Measurements from ENCODE around the gene KLHL29. TPM values are rescaled to one million over a fixed set of nuclear protein-coding genes. Genes with fewer than 3 reads are reported as not detected.
"Not testable (repeated sequence)": the region's sequence is repeated elsewhere in the genome, so short reads cannot be mapped to it uniquely, and the experiment has no call there.

The KLHL29 gene
- polyA plus RNA-seq, 2 donors: 2.1 to 3.8 TPM

- H3K27ac ChIP-seq (ENCODE audit: low read depth in 2 of 2, low read length in 1 of 2): no peak overlapping the region
- H3K36me3 ChIP-seq (ENCODE audit: control insufficient read depth in 2 of 2, insufficient read depth in 2 of 2, low read length in 1 of 2): peaks cover 0 to 2% of the 10 kb centered on the region in 2 donors
- H3K9me3 ChIP-seq (ENCODE audit: control insufficient read depth in 2 of 2, insufficient read depth in 1 of 2, low read depth in 1 of 2, low read length in 1 of 2): peaks cover 0 to 3% of the 10 kb centered on the region in 2 donors
- no peak overlapping the region for H3K4me3 ChIP-seq (ENCODE audit: low read depth in 1 of 2, low read length in 2 of 2)
- no peaks in the 10 kb centered on the region for H3K27me3 ChIP-seq (ENCODE audit: control insufficient read depth in 1 of 2, insufficient read depth in 2 of 2, low read length in 2 of 2)
- peaks cover 0 to 19% of the 10 kb centered on the region in 2 donors for H3K4me1 ChIP-seq (ENCODE audit: control insufficient read depth in 2 of 2, insufficient read depth in 2 of 2, low read length in 1 of 2)
- whole genome bisulfite sequencing, 2 donors: 91 to 93% methylated on average over 4 of the region's 4 CpGs
These were observed 334.1 kb downstream of the KLHL29 start for GRCh38 chr2:23718931-23719700.

GRCh38 chr2:23719716-23720115 lies 334.7 kb downstream of the KLHL29 start:
- Histone ChIP-seq H3K27me3 (ENCODE audit: control insufficient read depth in 1 of 2, insufficient read depth in 2 of 2, low read length in 2 of 2) (no peaks in the 10 kb centered on the region), H3K36me3 (ENCODE audit: control insufficient read depth in 2 of 2, insufficient read depth in 2 of 2, low read length in 1 of 2) (peaks cover 0 to 2% of the 10 kb centered on the region in 2 donors), H3K9me3 (ENCODE audit: control insufficient read depth in 2 of 2, insufficient read depth in 1 of 2, low read depth in 1 of 2, low read length in 1 of 2) (peaks cover 0 to 3% of the 10 kb centered on the region in 2 donors), H3K4me1 (ENCODE audit: control insufficient read depth in 2 of 2, insufficient read depth in 2 of 2, low read length in 1 of 2) (peaks cover 0 to 19% of the 10 kb centered on the region in 2 donors), H3K27ac (ENCODE audit: low read depth in 2 of 2, low read length in 1 of 2) (no peak overlapping the region), H3K4me3 (ENCODE audit: low read depth in 1 of 2, low read length in 2 of 2) (no peak overlapping the region)
- 63 to 76% methylated on average over 5 of the region's 5 CpGs for WGBS, 2 donors

- Histone ChIP-seq H3K9me3 (ENCODE audit: control insufficient read depth in 2 of 2, insufficient read depth in 1 of 2, low read depth in 1 of 2, low read length in 1 of 2) (peaks cover 0 to 3% of the 10 kb centered on the region in 2 donors), H3K4me3 (ENCODE audit: low read depth in 1 of 2, low read length in 2 of 2) (no peak overlapping the region), H3K27ac (ENCODE audit: low read depth in 2 of 2, low read length in 1 of 2) (no peak overlapping the region), H3K27me3 (ENCODE audit: control insufficient read depth in 1 of 2, insufficient read depth in 2 of 2, low read length in 2 of 2) (no peaks in the 10 kb centered on the region), H3K4me1 (ENCODE audit: control insufficient read depth in 2 of 2, insufficient read depth in 2 of 2, low read length in 1 of 2) (peaks cover 0 to 19% of the 10 kb centered on the region in 2 donors), H3K36me3 (ENCODE audit: control insufficient read depth in 2 of 2, insufficient read depth in 2 of 2, low read length in 1 of 2) (peaks cover 0 to 2% of the 10 kb centered on the region in 2 donors)
- WGBS, 2 donors: 54 to 70% methylated on average over 4 of the region's 4 CpGs
These were observed 335.9 kb downstream of the KLHL29 start for GRCh38 chr2:23720705-23721453.

GRCh38 chr2:23721454-23721826 lies 336.5 kb downstream of the KLHL29 start:
- WGBS, 2 donors: 94 to 100% methylated on average over 2 of the region's 2 CpGs
- H3K27ac ChIP-seq (ENCODE audit: low read depth in 2 of 2, low read length in 1 of 2): no peak overlapping the region

GRCh38 chr2:23722255-23722654 lies 337.3 kb downstream of the KLHL29 start:
- Histone ChIP-seq H3K27me3 (ENCODE audit: control insufficient read depth in 1 of 2, insufficient read depth in 2 of 2, low read length in 2 of 2) (no peaks in the 10 kb centered on the region), H3K4me3 (ENCODE audit: low read depth in 1 of 2, low read length in 2 of 2) (no peak overlapping the region), H3K4me1 (ENCODE audit: control insufficient read depth in 2 of 2, insufficient read depth in 2 of 2, low read length in 1 of 2) (peaks cover 0 to 19% of the 10 kb centered on the region in 2 donors), H3K36me3 (ENCODE audit: control insufficient read depth in 2 of 2, insufficient read depth in 2 of 2, low read length in 1 of 2) (no peaks in the 10 kb centered on the region), H3K9me3 (ENCODE audit: control insufficient read depth in 2 of 2, insufficient read depth in 1 of 2, low read depth in 1 of 2, low read length in 1 of 2) (peaks cover 0 to 3% of the 10 kb centered on the region in 2 donors), H3K27ac (ENCODE audit: low read depth in 2 of 2, low read length in 1 of 2) (no peak overlapping the region)
- WGBS, 2 donors: 95 to 96% methylated on average over 3 of the region's 3 CpGs

More at GRCh38 chr2:23721454-23721826, 336.5 kb downstream of the KLHL29 start:
- no peaks in the 10 kb centered on the region for H3K27me3 ChIP-seq (ENCODE audit: control insufficient read depth in 1 of 2, insufficient read depth in 2 of 2, low read length in 2 of 2)
- H3K9me3 ChIP-seq (ENCODE audit: control insufficient read depth in 2 of 2, insufficient read depth in 1 of 2, low read depth in 1 of 2, low read length in 1 of 2): peaks cover 0 to 3% of the 10 kb centered on the region in 2 donors
- peaks cover 0 to 19% of the 10 kb centered on the region in 2 donors for H3K4me1 ChIP-seq (ENCODE audit: control insufficient read depth in 2 of 2, insufficient read depth in 2 of 2, low read length in 1 of 2)
- H3K36me3 ChIP-seq (ENCODE audit: control insufficient read depth in 2 of 2, insufficient read depth in 2 of 2, low read length in 1 of 2): peaks cover 0 to 2% of the 10 kb centered on the region in 2 donors
- H3K4me3 ChIP-seq (ENCODE audit: low read depth in 1 of 2, low read length in 2 of 2): no peak overlapping the region

- WGBS, 2 donors: 83 to 84% methylated on average over 3 of the region's 3 CpGs
- H3K36me3 ChIP-seq (ENCODE audit: control insufficient read depth in 2 of 2, insufficient read depth in 2 of 2, low read length in 1 of 2): not testable (repeated sequence)
These were observed 338.1 kb downstream of the KLHL29 start for GRCh38 chr2:23723029-23723428.

GRCh38 chr2:23734416-23734815 lies 349.4 kb downstream of the KLHL29 start:
- H3K4me3 ChIP-seq (ENCODE audit: low read depth in 1 of 2, low read length in 2 of 2): no peak overlapping the region
- no peaks in the 10 kb centered on the region for H3K4me1 ChIP-seq (ENCODE audit: control insufficient read depth in 2 of 2, insufficient read depth in 2 of 2, low read length in 1 of 2)
- WGBS, 2 donors: 79 to 80% methylated on average over 3 of the region's 3 CpGs
- H3K36me3 ChIP-seq (ENCODE audit: control insufficient read depth in 2 of 2, insufficient read depth in 2 of 2, low read length in 1 of 2): no peaks in the 10 kb centered on the region
- no peak overlapping the region for H3K27ac ChIP-seq (ENCODE audit: low read depth in 2 of 2, low read length in 1 of 2)
- H3K27me3 ChIP-seq (ENCODE audit: control insufficient read depth in 1 of 2, insufficient read depth in 2 of 2, low read length in 2 of 2): no peaks in the 10 kb centered on the region
- H3K9me3 ChIP-seq (ENCODE audit: control insufficient read depth in 2 of 2, insufficient read depth in 1 of 2, low read depth in 1 of 2, low read length in 1 of 2): no peaks in the 10 kb centered on the region

More at GRCh38 chr2:23723029-23723428, 338.1 kb downstream of the KLHL29 start:
- not testable (repeated sequence) for H3K27me3 ChIP-seq (ENCODE audit: control insufficient read depth in 1 of 2, insufficient read depth in 2 of 2, low read length in 2 of 2); H3K4me3 ChIP-seq (ENCODE audit: low read depth in 1 of 2, low read length in 2 of 2); H3K27ac ChIP-seq (ENCODE audit: low read depth in 2 of 2, low read length in 1 of 2); H3K9me3 ChIP-seq (ENCODE audit: control insufficient read depth in 2 of 2, insufficient read depth in 1 of 2, low read depth in 1 of 2, low read length in 1 of 2)
- H3K4me1 ChIP-seq (ENCODE audit: control insufficient read depth in 2 of 2, insufficient read depth in 2 of 2, low read length in 1 of 2): peaks cover 0 to 19% of the 10 kb centered on the region in 2 donors

GRCh38 chr2:23736783-23737182 lies 351.8 kb downstream of the KLHL29 start:
- not testable (repeated sequence) for H3K9me3 ChIP-seq (ENCODE audit: control insufficient read depth in 2 of 2, insufficient read depth in 1 of 2, low read depth in 1 of 2, low read length in 1 of 2); H3K4me1 ChIP-seq (ENCODE audit: control insufficient read depth in 2 of 2, insufficient read depth in 2 of 2, low read length in 1 of 2); H3K36me3 ChIP-seq (ENCODE audit: control insufficient read depth in 2 of 2, insufficient read depth in 2 of 2, low read length in 1 of 2); H3K4me3 ChIP-seq (ENCODE audit: low read depth in 1 of 2, low read length in 2 of 2); H3K27me3 ChIP-seq (ENCODE audit: control insufficient read depth in 1 of 2, insufficient read depth in 2 of 2, low read length in 2 of 2); H3K27ac ChIP-seq (ENCODE audit: low read depth in 2 of 2, low read length in 1 of 2)
- 98% methylated on average over 9 of the region's 9 CpGs for WGBS, 2 donors

- WGBS, 2 donors: 83 to 87% methylated on average over 8 of the region's 8 CpGs
- Histone ChIP-seq H3K36me3 (ENCODE audit: control insufficient read depth in 2 of 2, insufficient read depth in 2 of 2, low read length in 1 of 2) (no peaks in the 10 kb centered on the region), H3K27me3 (ENCODE audit: control insufficient read depth in 1 of 2, insufficient read depth in 2 of 2, low read length in 2 of 2) (no peaks in the 10 kb centered on the region), H3K4me3 (ENCODE audit: low read depth in 1 of 2, low read length in 2 of 2) (no peak overlapping the region), H3K27ac (ENCODE audit: low read depth in 2 of 2, low read length in 1 of 2) (no peak overlapping the region), H3K4me1 (ENCODE audit: control insufficient read depth in 2 of 2, insufficient read depth in 2 of 2, low read length in 1 of 2) (peaks cover 2% of the 10 kb centered on the region in 2 donors), H3K9me3 (ENCODE audit: control insufficient read depth in 2 of 2, insufficient read depth in 1 of 2, low read depth in 1 of 2, low read length in 1 of 2) (no peaks in the 10 kb centered on the region)
These were observed 360.2 kb downstream of the KLHL29 start for GRCh38 chr2:23745068-23745725.
